ENCODE data around the gene SEMA6C.

- TF ChIP-seq, protein P1, sequence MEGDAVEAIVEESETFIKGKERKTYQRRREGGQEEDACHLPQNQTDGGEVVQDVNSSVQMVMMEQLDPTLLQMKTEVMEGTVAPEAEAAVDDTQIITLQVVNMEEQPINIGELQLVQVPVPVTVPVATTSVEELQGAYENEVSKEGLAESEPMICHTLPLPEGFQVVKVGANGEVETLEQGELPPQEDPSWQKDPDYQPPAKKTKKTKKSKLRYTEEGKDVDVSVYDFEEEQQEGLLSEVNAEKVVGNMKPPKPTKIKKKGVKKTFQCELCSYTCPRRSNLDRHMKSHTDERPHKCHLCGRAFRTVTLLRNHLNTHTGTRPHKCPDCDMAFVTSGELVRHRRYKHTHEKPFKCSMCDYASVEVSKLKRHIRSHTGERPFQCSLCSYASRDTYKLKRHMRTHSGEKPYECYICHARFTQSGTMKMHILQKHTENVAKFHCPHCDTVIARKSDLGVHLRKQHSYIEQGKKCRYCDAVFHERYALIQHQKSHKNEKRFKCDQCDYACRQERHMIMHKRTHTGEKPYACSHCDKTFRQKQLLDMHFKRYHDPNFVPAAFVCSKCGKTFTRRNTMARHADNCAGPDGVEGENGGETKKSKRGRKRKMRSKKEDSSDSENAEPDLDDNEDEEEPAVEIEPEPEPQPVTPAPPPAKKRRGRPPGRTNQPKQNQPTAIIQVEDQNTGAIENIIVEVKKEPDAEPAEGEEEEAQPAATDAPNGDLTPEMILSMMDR (IDR thresholded peaks at IDR 0.05; ENCODE audit: low read depth, low read length), result no peak
- TF ChIP-seq EZH2phosphoT487 (IDR thresholded peaks at IDR 0.05; ENCODE audit: low read depth), result no peak
These were observed at the start of gene SEMA6C for GRCh38 chr1:151146412-151147131.

Data from OCI-LY3 (cell line).